HPDE6-E6E7 (cell line): ENCODE data around the gene SEMA3C.

ENCODE experiments used
- DNase-seq: peaks from one replicate; pipeline ENCODE4 v3.0.0; 2011; ENCODE audit warnings: missing footprints; ENCODE audit errors: extremely low spot score

The SEMA3C gene

GRCh38 chr7:80699045-80699638 lies 219.7 kb downstream of the SEMA3C start:
- DNase-seq, result no peak
